Measurements from ENCODE around the gene CCDC61. TPM values are rescaled to one million over a fixed set of nuclear protein-coding genes. Genes with fewer than 3 reads are reported as not detected.

The CCDC61 gene
- total and polyA plus RNA-seq, 2 of the 8 experiments (the other 6 are each of a cell fraction or from before 2014, with no cell fraction given) = 7.8 to 17.4 TPM

GRCh38 chr19:46035546-46035945 lies 40.3 kb downstream of the CCDC61 start:
- H4K91ac ChIP-seq (replicated peaks; ENCODE audit: insufficient read length, low read length) = no peak overlapping the region

More at GRCh38 chr19:46035546-46035945, 40.3 kb downstream of the CCDC61 start:
- H3K56ac ChIP-seq (replicated peaks; ENCODE audit: insufficient read length, low read depth, low read length) = no peak overlapping the region
- no peak overlapping the region for H3K4me2 ChIP-seq (ENCODE audit: insufficient read depth in 1 of 2, low read depth in 2 of 2, low read length in 2 of 2)
- no peak overlapping the region for H2BK5ac ChIP-seq (ENCODE audit: low read depth, low read length)
- H3K4ac ChIP-seq (replicated peaks; ENCODE audit: insufficient read length, low read depth, low read length) = no peak overlapping the region
- H2BK15ac ChIP-seq (ENCODE audit: low read length) = no peak overlapping the region
- no peak overlapping the region for H4K5ac ChIP-seq (ENCODE audit: insufficient read length, low read depth, low read length)
- no peaks in the 10 kb centered on the region for H3K4me1 ChIP-seq (replicated peaks in 1 of 4; ENCODE audit: control insufficient read depth in 3 of 4, insufficient read depth in 4 of 4, low read length in 3 of 4)
- WGBS, 2 experiments (ENCODE audit: extremely low coverage in 1 of 2, insufficient coverage in 1 of 2, insufficient read length in 1 of 2, insufficient replicate concordance in 2 of 2, low coverage in 1 of 2, low lambda C conversion rate in 2 of 2, missing lambda C conversion rate in 1 of 2) = 99% methylated on average over 6 of the region's 6 CpGs; no CpG with 5 or more reads in 1 of the 2 experiments
- H4K8ac ChIP-seq (ENCODE audit: extremely low read depth, insufficient read depth, low read length) = no peak overlapping the region
- H2BK120ac ChIP-seq (replicated peaks; ENCODE audit: low read depth, low read length) = no peak overlapping the region
- H3K23ac ChIP-seq (ENCODE audit: insufficient read length) = no peak overlapping the region
- ChIA-PET CTCF (ENCODE audit: partially characterized antibody) (interaction anchor here (0.8 to 17.0 kb wide), 4 partner anchors 14 to 154 kb away, joined by 3 to 250 read pairs (median 4); no protein-coding TSS in a partner anchor), POLR2A (ENCODE audit: partially characterized antibody) (interaction anchor here (1.7 kb wide), 1 partner anchor 14 kb away, joined by 3 read pairs; no protein-coding TSS in a partner anchor)
- no peaks in the 10 kb centered on the region for H4K20me1 ChIP-seq (replicated peaks in 1 of 2; ENCODE audit: control insufficient read depth in 1 of 2, insufficient read depth in 2 of 2, low read length in 2 of 2)
- no peak overlapping the region for H2BK12ac ChIP-seq (ENCODE audit: low read depth, low read length)
- H2AK5ac ChIP-seq (ENCODE audit: low read depth, low read length) = no peak overlapping the region
- peaks cover 2 to 5% of the 10 kb centered on the region in 2 experiments; a peak in 1 of 4 replicates for H3K9me3 ChIP-seq (ENCODE audit: insufficient read depth in 2 of 2, low read depth in 1 of 2, low read length in 1 of 2)
- no peak overlapping the region for H2AFZ ChIP-seq (ENCODE audit: low read length)
- H3K23me2 ChIP-seq (ENCODE audit: low read depth, low read length) = no peaks in the 10 kb centered on the region
- no peak overlapping the region for H2BK20ac ChIP-seq (ENCODE audit: low read length)
- DNase-seq (ENCODE audit: low read depth in 1 of 2, low spot score in 2 of 2) = no peak
- H3K27me3 ChIP-seq (replicated peaks in 1 of 4; ENCODE audit: control insufficient read depth in 3 of 4, extremely low read depth in 1 of 4, insufficient read depth in 3 of 4, low read length in 3 of 4) = peaks cover 0 to 2% (median 2%) of the 10 kb centered on the region in 4 experiments; a peak in 2 of 7 replicates
- no peak for TF ChIP-seq SP4 (IDR thresholded peaks at IDR 0.05; ENCODE audit: low read length)
- TF ChIP-seq POLR2AphosphoS5 (IDR thresholded peaks at IDR 0.05; ENCODE audit: low read depth, low read length) = no peak
- TF ChIP-seq TEAD4 (IDR thresholded peaks at IDR 0.05; ENCODE audit: low read depth, low read length) = no peak
- H3K79me1 ChIP-seq (ENCODE audit: low read depth, low read length) = no peaks in the 10 kb centered on the region; the same call in 1 of the 2 replicates
- FAIRE-seq = no peak
- no peaks in the 10 kb centered on the region for H3K79me2 ChIP-seq (ENCODE audit: control insufficient read depth in 1 of 2, insufficient read depth in 2 of 2, low read length in 2 of 2)
- H3K36me3 ChIP-seq (ENCODE audit: control insufficient read depth in 2 of 4, insufficient read depth in 4 of 4, low read length in 3 of 4) = no peaks in the 10 kb centered on the region
- H3K27ac ChIP-seq (ENCODE audit: low read depth, low read length) = no peak overlapping the region
- no peak overlapping the region for H3K18ac ChIP-seq (ENCODE audit: extremely low read depth, low read length)
- H3K4me3 ChIP-seq (ENCODE audit: extremely low read depth in 1 of 4, insufficient read depth in 2 of 4, low read depth in 3 of 4, low read length in 4 of 4) = no peak overlapping the region
- no peak overlapping the region for H3K14ac ChIP-seq (ENCODE audit: insufficient read length)
- H3K9ac ChIP-seq (replicated peaks in 1 of 4; ENCODE audit: extremely low read depth in 1 of 4, low read depth in 3 of 4, low read length in 3 of 4) = no peak overlapping the region

Data from H1 (cell line).